Coronary artery (tissue), 2 donors: ENCODE measurements around the gene ALDH1L1.
A peak's percentile ranks its signal among the peaks of the same experiment; 100 is the strongest.

ENCODE experiments used
- DNase-seq: peaks from one replicate; pipeline ENCODE4 v3.0.0-alpha.2; 2017; ENCODE audit warnings: low spot score
- H3K27ac ChIP-seq, 2 donors: fragments of 200-600 bp; sonication (generic); one replicate each; pipeline ENCODE4 v1.5.1; 2016 to 2019
- H3K4me3 ChIP-seq: fragments of 200-600 bp; sonication (generic); 2 replicates; pipeline ENCODE4 v1.5.1; 2016; ENCODE audit warnings: mild to moderate bottlenecking, moderate library complexity
- TF ChIP-seq, protein P1 (sequence below): fragments of 200-600 bp; sonication (generic); IDR thresholded peaks from one replicate; pipeline ENCODE4 v1.5.1; 2019; ENCODE audit warnings: antibody characterized with exemption

The ALDH1L1 gene

DNA sequence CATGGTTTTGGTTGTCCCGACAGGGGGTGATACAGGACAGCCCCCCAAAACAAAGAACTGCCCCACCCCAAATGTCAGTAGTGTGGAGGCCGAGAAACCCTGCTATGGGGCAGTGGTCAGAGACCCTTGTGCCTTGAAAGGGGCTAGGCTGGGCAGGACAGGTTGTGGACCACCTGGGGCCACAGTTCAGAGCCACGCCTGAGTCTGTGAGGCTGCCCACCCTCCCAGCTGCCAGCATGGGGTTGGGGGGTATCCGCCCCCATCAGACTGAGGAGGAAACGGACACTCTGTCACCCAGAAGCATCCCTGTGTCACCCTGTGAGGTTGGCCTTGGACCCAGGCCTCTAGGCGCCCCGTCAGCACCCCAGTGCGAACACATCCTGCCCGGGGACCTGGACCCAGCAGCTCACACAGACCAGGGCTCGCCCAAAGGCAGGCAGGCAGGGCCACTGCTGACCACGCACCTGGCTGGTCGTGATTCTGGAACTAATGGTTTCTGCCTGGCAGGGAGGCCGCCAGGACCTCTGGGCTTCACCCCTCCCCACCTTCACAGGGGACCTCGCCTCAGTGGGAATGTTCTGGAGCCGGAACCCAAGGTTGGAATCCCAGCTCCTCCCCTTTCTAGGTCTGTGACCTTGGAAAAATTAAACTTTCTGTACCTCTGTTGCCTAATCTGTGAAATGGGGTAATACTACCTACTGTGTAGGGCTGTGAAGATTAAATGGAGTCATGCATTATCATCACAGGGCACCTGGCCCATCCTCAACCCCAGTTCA lies 97.8 kb downstream of the ALDH1L1 start:
- peak overlapping the region; percentile 94 for H3K4me3 ChIP-seq
- H3K27ac ChIP-seq, result peak overlapping the region in 1 of 2 donors; percentile 94
- no peak for DNase-seq
- TF ChIP-seq, protein P1, sequence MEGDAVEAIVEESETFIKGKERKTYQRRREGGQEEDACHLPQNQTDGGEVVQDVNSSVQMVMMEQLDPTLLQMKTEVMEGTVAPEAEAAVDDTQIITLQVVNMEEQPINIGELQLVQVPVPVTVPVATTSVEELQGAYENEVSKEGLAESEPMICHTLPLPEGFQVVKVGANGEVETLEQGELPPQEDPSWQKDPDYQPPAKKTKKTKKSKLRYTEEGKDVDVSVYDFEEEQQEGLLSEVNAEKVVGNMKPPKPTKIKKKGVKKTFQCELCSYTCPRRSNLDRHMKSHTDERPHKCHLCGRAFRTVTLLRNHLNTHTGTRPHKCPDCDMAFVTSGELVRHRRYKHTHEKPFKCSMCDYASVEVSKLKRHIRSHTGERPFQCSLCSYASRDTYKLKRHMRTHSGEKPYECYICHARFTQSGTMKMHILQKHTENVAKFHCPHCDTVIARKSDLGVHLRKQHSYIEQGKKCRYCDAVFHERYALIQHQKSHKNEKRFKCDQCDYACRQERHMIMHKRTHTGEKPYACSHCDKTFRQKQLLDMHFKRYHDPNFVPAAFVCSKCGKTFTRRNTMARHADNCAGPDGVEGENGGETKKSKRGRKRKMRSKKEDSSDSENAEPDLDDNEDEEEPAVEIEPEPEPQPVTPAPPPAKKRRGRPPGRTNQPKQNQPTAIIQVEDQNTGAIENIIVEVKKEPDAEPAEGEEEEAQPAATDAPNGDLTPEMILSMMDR, result no peak

DNA sequence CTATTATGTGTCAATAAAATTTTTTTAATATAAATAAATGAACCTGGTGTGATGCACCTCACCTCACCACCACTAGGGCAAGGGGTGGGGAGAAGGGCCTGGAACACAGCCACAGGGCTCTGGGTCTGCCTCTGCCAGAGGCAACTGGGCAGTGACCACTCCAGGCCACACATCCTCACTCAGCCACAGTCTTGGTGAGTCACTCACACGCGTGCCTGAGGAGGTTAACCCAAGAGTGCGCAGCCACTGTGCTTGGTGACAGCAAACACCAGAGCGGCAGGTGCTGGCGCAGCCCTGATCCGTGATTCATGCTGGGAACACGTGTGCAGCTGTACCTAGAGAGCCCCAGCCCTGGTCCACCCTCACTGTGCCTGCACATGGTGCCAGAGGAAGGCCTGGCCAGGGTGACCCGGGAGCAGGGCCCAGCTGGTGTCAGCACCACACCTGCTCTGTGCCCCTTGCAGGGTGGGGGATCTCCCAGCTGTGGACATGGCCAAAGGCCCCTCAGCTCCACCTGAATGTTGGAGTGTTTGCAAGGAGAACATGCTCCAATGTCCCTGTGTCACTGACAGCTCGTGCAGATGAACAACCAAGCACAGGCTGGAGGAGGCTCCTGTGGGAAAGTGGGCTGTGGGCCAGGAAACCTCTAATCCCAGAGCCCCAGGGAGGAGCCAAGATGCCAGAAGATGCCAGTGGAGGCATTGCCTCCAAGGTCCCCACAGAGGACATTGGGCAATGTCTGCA lies 98.6 kb downstream of the ALDH1L1 start:
- TF ChIP-seq, protein P1, result no peak
- DNase-seq, result no peak
- Histone ChIP-seq H3K4me3 (no peak overlapping the region), H3K27ac (peak overlapping the region in 1 of 2 donors; percentile 20)

GRCh38 chr3:126080970-126081369 lies 99.4 kb downstream of the ALDH1L1 start:
- no peak for DNase-seq
- H3K27ac ChIP-seq, result no peak overlapping the region
- TF ChIP-seq, protein P1, result no peak
- H3K4me3 ChIP-seq, result no peak overlapping the region

DNA sequence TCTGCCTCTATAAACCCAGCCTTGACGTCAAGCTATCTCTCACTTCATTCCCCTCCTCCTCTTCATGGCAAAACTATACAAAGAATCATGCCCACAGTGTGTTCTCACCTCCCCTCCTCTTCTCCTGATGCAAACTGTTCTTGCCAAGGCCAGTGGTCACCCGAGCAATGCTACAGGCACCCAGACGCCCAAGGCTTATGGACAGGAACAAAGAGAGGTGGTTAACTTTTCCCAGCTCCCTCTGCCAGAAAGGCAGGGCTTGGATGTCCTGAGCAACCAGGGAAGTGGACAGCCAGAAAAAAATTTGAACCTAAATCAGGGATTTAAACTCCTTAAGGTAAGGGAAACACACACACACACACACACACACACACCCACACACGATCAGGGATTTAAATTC lies 101.5 kb downstream of the ALDH1L1 start:
- Histone ChIP-seq H3K4me3 (no peak overlapping the region), H3K27ac (no peak overlapping the region)
- no peak for DNase-seq
- TF ChIP-seq, protein P1, result no peak

DNA sequence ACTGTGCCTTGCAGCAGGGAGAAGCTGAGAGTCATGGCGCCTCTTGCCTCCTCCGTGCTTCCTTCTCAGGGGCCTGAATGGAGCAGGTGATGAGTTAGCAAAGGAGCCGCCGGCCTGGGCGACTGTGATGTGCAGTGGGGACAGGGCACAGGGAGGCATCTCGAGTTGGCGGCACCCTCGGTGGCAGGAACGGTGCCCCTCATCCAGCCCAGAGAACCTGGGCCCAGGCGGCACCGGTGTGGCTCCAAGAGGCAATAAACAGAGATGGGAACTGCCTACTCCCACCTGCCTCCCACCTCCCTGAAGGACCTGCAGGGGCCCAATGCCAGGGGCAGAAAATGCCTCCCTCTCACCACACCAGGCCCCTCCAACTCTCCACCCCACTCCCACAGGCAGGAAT lies 102.6 kb downstream of the ALDH1L1 start:
- H3K4me3 ChIP-seq, result no peak overlapping the region
- no peak overlapping the region for H3K27ac ChIP-seq
- TF ChIP-seq, protein P1, result no peak
- DNase-seq, result no peak

DNA sequence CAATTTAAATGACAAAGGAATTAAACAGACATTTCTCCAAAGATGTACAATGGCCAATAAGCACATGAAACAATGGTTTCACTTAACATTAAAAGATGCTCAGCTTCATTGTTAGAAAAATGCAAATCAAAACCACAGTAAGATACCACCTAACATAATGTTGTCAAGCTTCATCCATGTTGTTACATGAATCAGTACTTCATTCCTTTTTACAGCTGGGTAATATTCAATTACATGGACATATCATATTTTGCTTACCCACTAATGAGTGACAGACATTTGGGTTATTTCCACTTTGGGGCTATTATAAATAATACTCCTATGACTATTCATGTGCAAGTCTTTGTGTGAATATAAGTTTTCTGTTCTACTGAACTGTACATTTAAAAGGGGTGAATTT lies 104.2 kb downstream of the ALDH1L1 start:
- TF ChIP-seq, protein P1, result no peak
- DNase-seq, result no peak
- no peak overlapping the region for H3K27ac ChIP-seq
- H3K4me3 ChIP-seq, result no peak overlapping the region
